Measurements from ENCODE around the gene CTSA. TPM values are rescaled to one million over a fixed set of nuclear protein-coding genes. Genes with fewer than 3 reads are reported as not detected.
"Not testable (repeated sequence)": the region's sequence is repeated elsewhere in the genome, so short reads cannot be mapped to it uniquely, and the experiment has no call there.

The CTSA gene
- total and polyA plus RNA-seq, 2 experiments from 2014 or later: 39.9 to 63.9 TPM

- TF ChIP-seq ETS1 (IDR thresholded peaks at IDR 0.05) (no peak), EZH2phosphoT487 (IDR thresholded peaks at IDR 0.05; ENCODE audit: unreplicated experiment) (no peak), CREB1 (CRISPR knock-in tag; IDR thresholded peaks at IDR 0.05; ENCODE audit: low read depth) (no peak)
Measured at GRCh38 chr20:45873409-45874103, 17.6 kb upstream of the CTSA start (continued).

GRCh38 chr20:45874104-45874481 is 17.0 kb upstream of the CTSA start:
- H3K4me1 ChIP-seq (ENCODE audit: insufficient read depth); H3K9me2 ChIP-seq (ENCODE audit: insufficient read depth); H3F3A ChIP-seq (replicated peaks; ENCODE audit: low read depth); H3K27ac ChIP-seq (ENCODE audit: low read depth); DNase-seq (ENCODE audit: low spot score); H3K79me2 ChIP-seq (replicated peaks; ENCODE audit: insufficient read depth); H3K4me3 ChIP-seq; H3K27me3 ChIP-seq (ENCODE audit: insufficient read depth); H3K4me2 ChIP-seq; H3K4me3 Mint-ChIP-seq; H2AFZ ChIP-seq; H3K36me3 ChIP-seq (ENCODE audit: insufficient read depth); H4K20me1 ChIP-seq (replicated peaks; ENCODE audit: insufficient read depth); H3K27me3 Mint-ChIP-seq (ENCODE audit: insufficient read depth, low read depth, poor library complexity); H3K27ac Mint-ChIP-seq; ATAC-seq; H3K36me3 Mint-ChIP-seq (ENCODE audit: low read depth); H3K9me3 Mint-ChIP-seq; H3K4me1 Mint-ChIP-seq: not testable (repeated sequence)

- DNase-seq (ENCODE audit: low spot score) (no peak), ATAC-seq (no peak)
- no peaks in the 10 kb centered on the region for H3K9me2 ChIP-seq (ENCODE audit: insufficient read depth)
- no peaks in the 10 kb centered on the region for H4K20me1 ChIP-seq (replicated peaks; ENCODE audit: insufficient read depth)
- no peak overlapping the region for H3K4me3 ChIP-seq
- Mint-ChIP-seq H3K9me3 (peaks cover 4% of the 10 kb centered on the region; the same call in 1 of the 3 replicates), H3K36me3 (ENCODE audit: low read depth) (peaks cover 9% of the 10 kb centered on the region; the same call in 1 of the 3 replicates), H3K27ac (no peak overlapping the region), H3K27me3 (ENCODE audit: insufficient read depth, low read depth, poor library complexity) (peaks cover 5% of the 10 kb centered on the region), H3K4me3 (no peak overlapping the region), H3K4me1 (no peaks in the 10 kb centered on the region)
- no peak overlapping the region for H2AFZ ChIP-seq
- no peaks in the 10 kb centered on the region for H3K36me3 ChIP-seq (ENCODE audit: insufficient read depth)
- H3K4me2 ChIP-seq: no peak overlapping the region
- no peak overlapping the region for H3K27ac ChIP-seq (ENCODE audit: low read depth)
- no peaks in the 10 kb centered on the region for H3K79me2 ChIP-seq (replicated peaks; ENCODE audit: insufficient read depth)
- no peaks in the 10 kb centered on the region for H3F3A ChIP-seq (replicated peaks; ENCODE audit: low read depth)
- no peaks in the 10 kb centered on the region for H3K27me3 ChIP-seq (ENCODE audit: insufficient read depth)
- H3K4me1 ChIP-seq (ENCODE audit: insufficient read depth): no peaks in the 10 kb centered on the region
- TF ChIP-seq CTCF (conservative IDR thresholded peaks at IDR 0.05; ENCODE audit: low read depth in 2 of 2): no peak
- TF ChIP-seq STAT1 (IDR thresholded peaks at IDR 0.05; ENCODE audit: unreplicated experiment): no peak
- TF ChIP-seq CREB1 (CRISPR knock-in tag; IDR thresholded peaks at IDR 0.05; ENCODE audit: low read depth): no peak
- no peak for TF ChIP-seq ZNF114 (CRISPR knock-in tag; IDR thresholded peaks at IDR 0.05)
- no peak for TF ChIP-seq REST (IDR thresholded peaks at IDR 0.05; ENCODE audit: unreplicated experiment)
Measured at GRCh38 chr20:45874576-45874975, 16.6 kb upstream of the CTSA start.

All from GM23338 (cell line).